Hepatocyte (in vitro differentiated cells): ENCODE data around the gene GRHPR. TPM values are rescaled to one million over a fixed set of nuclear protein-coding genes. Genes with fewer than 3 reads are reported as not detected.

Source experiments
- DNase-seq: peaks from one replicate; pipeline ENCODE4 v3.0.0-alpha.2; 2016; ENCODE audit warnings: low spot score
- H2AFZ ChIP-seq: fragments of 200-600 bp; sonication (generic); 2 replicates; pipeline ENCODE4 v1.6.0; 2016; ENCODE audit warnings: antibody characterized with exemption, mild to moderate bottlenecking
- H3K27ac ChIP-seq: fragments of 200-600 bp; sonication (generic); 2 replicates; pipeline ENCODE4 v1.5.1; 2016; ENCODE audit warnings: mild to moderate bottlenecking
- H3K27me3 ChIP-seq: fragments of 200-600 bp; sonication (generic); 2 replicates; pipeline ENCODE4 v1.6.1; 2016
- H3K36me3 ChIP-seq: fragments of 200-600 bp; sonication (generic); replicated peaks from 2 replicates; pipeline ENCODE4 v1.5.1; 2016; ENCODE audit warnings: low read depth; ENCODE audit not compliant: insufficient read depth
- H3K4me1 ChIP-seq: fragments of 200-600 bp; sonication (generic); 2 replicates; pipeline ENCODE4 v1.5.1; 2016; ENCODE audit warnings: mild to moderate bottlenecking, moderate library complexity; ENCODE audit not compliant: insufficient read depth
- H3K4me2 ChIP-seq: fragments of 200-600 bp; sonication (generic); 2 replicates; pipeline ENCODE4 v1.6.0; 2016
- H3K4me3 ChIP-seq: fragments of 200-600 bp; sonication (generic); 2 replicates; pipeline ENCODE4 v1.5.1; 2016; ENCODE audit warnings: mild to moderate bottlenecking
- H3K79me2 ChIP-seq: fragments of 200-600 bp; sonication (generic); 2 replicates; pipeline ENCODE4 v1.6.0; 2017; ENCODE audit warnings: mild to moderate bottlenecking
- H3K9me2 ChIP-seq: fragments of 200-600 bp; sonication (generic); replicated peaks from 2 replicates; pipeline ENCODE4 v1.6.0; 2017; ENCODE audit warnings: mild to moderate bottlenecking; ENCODE audit not compliant: insufficient read depth
- H3K9me3 ChIP-seq: fragments of 200-600 bp; sonication (generic); 2 replicates; pipeline ENCODE4 v1.5.1; 2016; ENCODE audit warnings: low read depth, mild to moderate bottlenecking
- H4K20me1 ChIP-seq: fragments of 200-600 bp; sonication (generic); 2 replicates; pipeline ENCODE4 v1.6.0; 2016; ENCODE audit warnings: mild to moderate bottlenecking; ENCODE audit not compliant: insufficient read depth, poor library complexity, severe bottlenecking
- EZH2 ChIP-seq: fragments of 200-600 bp; sonication (generic); IDR thresholded peaks from 2 replicates; pipeline ENCODE4 v1.6.1; 2016; ENCODE audit warnings: antibody characterized with exemption, mild to moderate bottlenecking, borderline replicate concordance
- EZH2phosphoT487 ChIP-seq: fragments of 200-600 bp; sonication (generic); IDR thresholded peaks from one replicate; pipeline ENCODE4 v1.6.1; 2018; ENCODE audit warnings: antibody characterized with exemption, mild to moderate bottlenecking, low read depth, moderate library complexity; ENCODE audit not compliant: unreplicated experiment, severe bottlenecking
- WGBS: methylation state at CpG from one replicate; pipeline ENCODE4 v1.1.6; 2016; ENCODE audit warnings: low lambda C conversion rate; ENCODE audit errors: missing lambda C conversion rate; 5-methylcytosine and 5-hydroxymethylcytosine counted together
- polyA plus RNA-seq: library from polyadenylated mRNA; unstranded; fragments of >200 nt; fragmentation: Nextera tagmentation; extraction: Ambion mirVana; gene quantifications from 2 replicates; pipeline ENCODE4 v1.2.1, GENCODE V29; 2016
- total RNA-seq: library from RNA; depleted of rRNA; stranded (reverse); fragments of >200 nt; gene quantifications from 2 replicates; pipeline ENCODE4 v1.2.3, GENCODE V29; 2014
- TF ChIP-seq, protein P1 (sequence below): fragments of 200-600 bp; sonication (generic); IDR thresholded peaks from 2 replicates; pipeline ENCODE4 v1.5.1; 2016; ENCODE audit warnings: antibody characterized with exemption, mild to moderate bottlenecking; ENCODE audit not compliant: poor library complexity

GRHPR gene
- total and polyA plus RNA-seq, 2 experiments from 2014 or later, result 137 to 168 TPM

DNA sequence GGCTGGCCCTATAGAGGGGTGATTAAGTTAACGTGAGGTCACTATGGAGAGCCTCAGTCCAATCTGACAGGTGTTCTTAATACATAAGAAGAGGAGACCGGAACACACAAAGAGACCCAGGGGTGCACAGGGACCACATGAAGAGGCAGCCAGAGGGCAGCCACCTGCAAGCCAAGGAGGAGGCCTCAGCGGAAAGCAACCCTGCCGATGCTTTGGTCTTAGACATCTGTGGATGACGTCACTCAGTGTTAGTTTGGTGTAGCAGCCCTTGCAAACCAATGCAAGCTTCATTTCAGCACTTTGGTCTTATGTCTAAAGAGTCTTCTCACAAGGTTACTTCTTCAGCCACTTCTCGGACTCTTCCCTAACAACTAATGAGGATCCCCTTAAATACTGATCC is 47.6 kb upstream of the GRHPR start:
- no peaks in the 10 kb centered on the region for H3K9me2 ChIP-seq
- no peaks in the 10 kb centered on the region for H3K79me2 ChIP-seq
- H3K27ac ChIP-seq, result no peak overlapping the region
- no peaks in the 10 kb centered on the region for H3K9me3 ChIP-seq
- H2AFZ ChIP-seq, result no peak overlapping the region
- DNase-seq, result no peak
- TF ChIP-seq EZH2phosphoT487 (no peak), EZH2 (no peak)
- no peak overlapping the region for H3K4me3 ChIP-seq
- H3K27me3 ChIP-seq, result no peaks in the 10 kb centered on the region
- 92% methylated on average over 6 of the region's 6 CpGs for WGBS
- no peaks in the 10 kb centered on the region for H3K36me3 ChIP-seq
- no peak overlapping the region for H3K4me2 ChIP-seq
- no peaks in the 10 kb centered on the region for H3K4me1 ChIP-seq
- H4K20me1 ChIP-seq, result no peaks in the 10 kb centered on the region

DNA sequence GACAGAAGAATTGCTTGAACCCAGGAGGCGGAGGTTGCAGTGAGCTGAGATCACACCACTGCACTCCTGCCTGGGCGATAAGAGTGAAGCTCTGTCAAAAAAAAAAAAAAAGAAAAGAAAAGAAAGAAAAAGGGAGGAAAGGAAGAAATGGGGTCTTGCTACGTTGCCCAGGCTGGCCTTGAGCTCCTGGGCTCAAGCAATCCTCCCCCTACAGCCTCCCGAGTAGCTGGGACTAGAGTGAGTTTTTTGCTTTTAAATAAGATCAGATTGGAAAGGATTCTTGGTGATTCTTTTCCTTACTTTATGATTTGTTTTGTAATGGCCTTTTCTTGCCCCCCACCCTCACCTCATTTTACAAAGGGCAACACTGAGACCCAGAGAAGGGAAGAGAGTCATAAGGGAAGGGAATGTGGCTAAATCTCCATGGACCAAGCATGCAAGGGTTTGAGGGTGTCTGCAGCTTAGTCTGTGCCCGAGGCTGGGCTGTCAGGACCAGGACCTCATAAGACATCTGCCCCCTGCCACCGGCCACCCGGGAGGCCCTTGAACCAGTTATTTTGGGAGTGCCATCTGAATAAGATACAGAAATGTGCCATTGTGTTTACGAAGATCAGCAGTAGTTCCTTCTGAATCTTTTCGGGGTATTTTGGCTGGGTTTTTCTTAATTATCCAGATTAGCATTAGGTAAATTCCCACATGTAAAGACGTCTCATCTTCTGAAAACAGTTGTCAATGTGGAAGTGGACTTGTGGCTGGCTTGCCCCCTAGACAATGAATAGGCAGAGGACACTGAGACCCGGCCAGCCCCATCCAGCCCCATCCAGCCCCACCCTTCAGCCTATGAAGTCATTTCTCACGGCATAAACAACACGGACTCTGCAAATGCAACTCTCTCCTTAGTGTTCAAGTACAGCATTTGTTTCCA is 44.5 kb upstream of the GRHPR start:
- no peaks in the 10 kb centered on the region for H4K20me1 ChIP-seq
- H3K27me3 ChIP-seq, result no peaks in the 10 kb centered on the region
- WGBS, result 86% methylated on average over 13 of the region's 13 CpGs
- H3K9me3 ChIP-seq, result no peaks in the 10 kb centered on the region
- H3K4me1 ChIP-seq, result no peaks in the 10 kb centered on the region
- H3K27ac ChIP-seq, result no peak overlapping the region
- TF ChIP-seq, protein P1, sequence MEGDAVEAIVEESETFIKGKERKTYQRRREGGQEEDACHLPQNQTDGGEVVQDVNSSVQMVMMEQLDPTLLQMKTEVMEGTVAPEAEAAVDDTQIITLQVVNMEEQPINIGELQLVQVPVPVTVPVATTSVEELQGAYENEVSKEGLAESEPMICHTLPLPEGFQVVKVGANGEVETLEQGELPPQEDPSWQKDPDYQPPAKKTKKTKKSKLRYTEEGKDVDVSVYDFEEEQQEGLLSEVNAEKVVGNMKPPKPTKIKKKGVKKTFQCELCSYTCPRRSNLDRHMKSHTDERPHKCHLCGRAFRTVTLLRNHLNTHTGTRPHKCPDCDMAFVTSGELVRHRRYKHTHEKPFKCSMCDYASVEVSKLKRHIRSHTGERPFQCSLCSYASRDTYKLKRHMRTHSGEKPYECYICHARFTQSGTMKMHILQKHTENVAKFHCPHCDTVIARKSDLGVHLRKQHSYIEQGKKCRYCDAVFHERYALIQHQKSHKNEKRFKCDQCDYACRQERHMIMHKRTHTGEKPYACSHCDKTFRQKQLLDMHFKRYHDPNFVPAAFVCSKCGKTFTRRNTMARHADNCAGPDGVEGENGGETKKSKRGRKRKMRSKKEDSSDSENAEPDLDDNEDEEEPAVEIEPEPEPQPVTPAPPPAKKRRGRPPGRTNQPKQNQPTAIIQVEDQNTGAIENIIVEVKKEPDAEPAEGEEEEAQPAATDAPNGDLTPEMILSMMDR, result no peak
- no peak for TF ChIP-seq EZH2
- TF ChIP-seq EZH2phosphoT487, result no peak
- H2AFZ ChIP-seq, result no peak overlapping the region
- H3K36me3 ChIP-seq, result no peaks in the 10 kb centered on the region
- H3K4me3 ChIP-seq, result no peak overlapping the region
- DNase-seq, result no peak
- no peak overlapping the region for H3K4me2 ChIP-seq
- no peaks in the 10 kb centered on the region for H3K79me2 ChIP-seq
- H3K9me2 ChIP-seq, result no peaks in the 10 kb centered on the region

DNA sequence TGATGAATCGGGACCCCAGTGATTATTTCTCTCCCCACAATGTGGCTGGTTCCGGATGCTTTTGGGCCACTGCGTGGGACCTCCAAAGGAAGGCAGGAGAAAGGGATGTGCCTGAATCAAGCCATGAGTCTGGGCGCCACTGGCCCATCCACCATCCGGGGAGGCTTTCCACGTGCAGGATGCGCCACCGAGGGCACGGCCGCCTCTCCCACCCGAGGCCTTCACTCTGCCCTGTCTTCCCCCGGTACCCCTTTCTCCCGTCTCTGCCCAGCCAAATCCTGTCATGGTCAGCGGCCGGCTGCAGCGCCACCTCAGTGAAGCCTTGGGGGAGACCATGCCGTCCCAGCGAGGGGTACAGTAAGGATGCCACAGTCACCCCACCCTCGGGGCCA is 43.9 kb upstream of the GRHPR start:
- H3K4me1 ChIP-seq, result no peaks in the 10 kb centered on the region
- no peak overlapping the region for H3K4me2 ChIP-seq
- DNase-seq, result no peak
- H3K9me2 ChIP-seq, result no peaks in the 10 kb centered on the region
- no peaks in the 10 kb centered on the region for H3K9me3 ChIP-seq
- no peaks in the 10 kb centered on the region for H3K27me3 ChIP-seq
- no peak for TF ChIP-seq EZH2
- TF ChIP-seq, protein P1, result no peak
- no peak for TF ChIP-seq EZH2phosphoT487
- H3K27ac ChIP-seq, result no peak overlapping the region
- no peaks in the 10 kb centered on the region for H3K79me2 ChIP-seq
- no peaks in the 10 kb centered on the region for H3K36me3 ChIP-seq
- 94% methylated on average over 19 of the region's 19 CpGs for WGBS
- no peaks in the 10 kb centered on the region for H4K20me1 ChIP-seq
- no peak overlapping the region for H3K4me3 ChIP-seq
- H2AFZ ChIP-seq, result no peak overlapping the region

DNA sequence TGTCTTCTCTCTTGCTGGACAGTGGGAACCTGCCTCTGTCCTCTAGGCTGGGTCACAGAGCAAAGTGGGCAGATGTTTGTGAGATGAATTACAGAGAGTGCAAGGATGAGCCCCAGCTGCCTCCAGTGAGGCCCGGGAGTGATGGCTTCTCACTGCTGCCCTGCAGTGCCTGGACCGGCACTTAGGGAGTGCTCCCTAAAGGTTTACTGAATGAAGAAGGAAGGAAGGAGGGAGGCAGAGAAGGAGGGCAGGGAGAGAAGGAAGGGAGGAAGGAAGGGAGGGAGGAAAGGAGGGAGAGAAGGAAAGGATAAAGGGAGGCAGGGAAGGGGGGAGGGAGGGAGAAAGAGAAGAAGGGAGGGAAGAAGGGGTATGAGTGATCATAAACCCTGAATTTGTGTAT is 42.7 kb upstream of the GRHPR start:
- Histone ChIP-seq H3K36me3 (no peaks in the 10 kb centered on the region), H3K9me2 (no peaks in the 10 kb centered on the region), H3K9me3 (no peaks in the 10 kb centered on the region), H3K27me3 (no peaks in the 10 kb centered on the region), H4K20me1 (no peaks in the 10 kb centered on the region), H3K79me2 (no peaks in the 10 kb centered on the region), H3K27ac (no peak overlapping the region), H3K4me3 (no peak overlapping the region), H3K4me2 (no peak overlapping the region), H2AFZ (no peak overlapping the region), H3K4me1 (no peaks in the 10 kb centered on the region)
- no peak for TF ChIP-seq EZH2
- TF ChIP-seq EZH2phosphoT487, result no peak
- TF ChIP-seq, protein P1, result no peak
- 82% methylated on average over 2 of the region's 2 CpGs for WGBS
- DNase-seq, result no peak
